Type B pancreatic cell (in vitro differentiated cells): Measurements from ENCODE around the gene MVB12B. TPM values are rescaled to one million over a fixed set of nuclear protein-coding genes. Genes with fewer than 3 reads are reported as not detected.
A peak's percentile ranks its signal among the peaks of the same experiment; 100 is the strongest.

Experiments
- DNase-seq: peaks from one replicate; pipeline ENCODE4 v3.0.0; 2021; ENCODE audit warnings: mixed read lengths; ENCODE audit not compliant: unreplicated experiment; ENCODE audit errors: extremely low spot score
- H3K27ac Mint-ChIP-seq: 2 replicates; pipeline ENCODE4 v1.8.0; 2021; ENCODE audit warnings: mild to moderate bottlenecking, mixed read lengths
- H3K27me3 Mint-ChIP-seq: 2 replicates; pipeline ENCODE4 v1.8.0; 2021; ENCODE audit warnings: mixed read lengths
- H3K36me3 Mint-ChIP-seq: 2 replicates; pipeline ENCODE4 v1.8.0; 2021; ENCODE audit warnings: mixed read lengths
- H3K4me1 Mint-ChIP-seq: one replicate; pipeline ENCODE4 v1.8.0; 2021; ENCODE audit warnings: mixed read lengths; ENCODE audit not compliant: unreplicated experiment
- H3K4me3 Mint-ChIP-seq: 2 replicates; pipeline ENCODE4 v1.8.0; 2021; ENCODE audit warnings: mild to moderate bottlenecking, mixed read lengths
- H3K9me3 Mint-ChIP-seq: 2 replicates; pipeline ENCODE4 v1.8.0; 2021; ENCODE audit warnings: mixed read lengths
- CTCF ChIP-seq: fragments of 200-600 bp; sonication (generic); conservative IDR thresholded peaks from 2 replicates; pipeline ENCODE4 v1.5.0; 2021; ENCODE audit warnings: antibody characterized with exemption, mild to moderate bottlenecking
- total RNA-seq: library from RNA; stranded (reverse); gene quantifications from 2 replicates; pipeline ENCODE4 v1.2.1, GENCODE V29; 2021; ENCODE audit warnings: low replicate concordance

MVB12B gene
- total RNA-seq, 1 donor from 2014 or later = 26.1 TPM

- Mint-ChIP-seq H3K27ac (no peak overlapping the region), H3K4me1 (peaks cover 29% of the 10 kb centered on the region), H3K4me3 (no peak overlapping the region), H3K27me3 (peaks cover 84% of the 10 kb centered on the region), H3K9me3 (no peaks in the 10 kb centered on the region), H3K36me3 (no peaks in the 10 kb centered on the region)
- no peak for DNase-seq
- TF ChIP-seq CTCF = no peak
These were observed 205.4 kb downstream of the MVB12B start for GRCh38 chr9:126532019-126532462.

GRCh38 chr9:126532489-126532888 is 205.9 kb downstream of the MVB12B start:
- no peak for DNase-seq
- no peak overlapping the region for H3K27ac Mint-ChIP-seq
- H3K4me3 Mint-ChIP-seq = peak overlapping the region; percentile 36
- TF ChIP-seq CTCF = no peak
- peaks cover 29% of the 10 kb centered on the region for H3K4me1 Mint-ChIP-seq
- H3K27me3 Mint-ChIP-seq = peaks cover 85% of the 10 kb centered on the region
- H3K9me3 Mint-ChIP-seq = no peaks in the 10 kb centered on the region
- H3K36me3 Mint-ChIP-seq = no peaks in the 10 kb centered on the region

GRCh38 chr9:126532951-126533925 is 206.6 kb downstream of the MVB12B start:
- Mint-ChIP-seq H3K27ac (no peak overlapping the region), H3K36me3 (no peaks in the 10 kb centered on the region), H3K27me3 (peaks cover 86% of the 10 kb centered on the region), H3K4me3 (peak overlapping the region; percentile 36), H3K9me3 (no peaks in the 10 kb centered on the region), H3K4me1 (peaks cover 23% of the 10 kb centered on the region)
- no peak for DNase-seq
- TF ChIP-seq CTCF = no peak

- Mint-ChIP-seq H3K4me3 (no peak overlapping the region), H3K4me1 (peaks cover 22% of the 10 kb centered on the region)
These were observed 207.3 kb downstream of the MVB12B start for GRCh38 chr9:126533926-126534310.

More at GRCh38 chr9:126533926-126534310, 207.3 kb downstream of the MVB12B start:
- no peak for TF ChIP-seq CTCF
- H3K27ac Mint-ChIP-seq = no peak overlapping the region
- DNase-seq = no peak
- H3K9me3 Mint-ChIP-seq = no peaks in the 10 kb centered on the region
- peaks cover 85% of the 10 kb centered on the region for H3K27me3 Mint-ChIP-seq
- no peaks in the 10 kb centered on the region for H3K36me3 Mint-ChIP-seq
